ENCODE results near the gene CXCL11.

The CXCL11 gene

GRCh38 chr4:75997081-75997480 lies 38.8 kb downstream of the CXCL11 start:
- DNase-seq (ENCODE audit: extremely low read depth, insufficient read length), result no peak
- Histone ChIP-seq H3K4me3 (replicated peaks; ENCODE audit: low read depth, low read length) (no peak overlapping the region), H3K36me3 (ENCODE audit: control insufficient read depth, insufficient read depth, low read length) (no peaks in the 10 kb centered on the region), H3K27me3 (replicated peaks; ENCODE audit: control insufficient read depth, insufficient read depth, low read length) (no peaks in the 10 kb centered on the region; the same call in 1 of the 2 replicates)
- TF ChIP-seq, protein P1, sequence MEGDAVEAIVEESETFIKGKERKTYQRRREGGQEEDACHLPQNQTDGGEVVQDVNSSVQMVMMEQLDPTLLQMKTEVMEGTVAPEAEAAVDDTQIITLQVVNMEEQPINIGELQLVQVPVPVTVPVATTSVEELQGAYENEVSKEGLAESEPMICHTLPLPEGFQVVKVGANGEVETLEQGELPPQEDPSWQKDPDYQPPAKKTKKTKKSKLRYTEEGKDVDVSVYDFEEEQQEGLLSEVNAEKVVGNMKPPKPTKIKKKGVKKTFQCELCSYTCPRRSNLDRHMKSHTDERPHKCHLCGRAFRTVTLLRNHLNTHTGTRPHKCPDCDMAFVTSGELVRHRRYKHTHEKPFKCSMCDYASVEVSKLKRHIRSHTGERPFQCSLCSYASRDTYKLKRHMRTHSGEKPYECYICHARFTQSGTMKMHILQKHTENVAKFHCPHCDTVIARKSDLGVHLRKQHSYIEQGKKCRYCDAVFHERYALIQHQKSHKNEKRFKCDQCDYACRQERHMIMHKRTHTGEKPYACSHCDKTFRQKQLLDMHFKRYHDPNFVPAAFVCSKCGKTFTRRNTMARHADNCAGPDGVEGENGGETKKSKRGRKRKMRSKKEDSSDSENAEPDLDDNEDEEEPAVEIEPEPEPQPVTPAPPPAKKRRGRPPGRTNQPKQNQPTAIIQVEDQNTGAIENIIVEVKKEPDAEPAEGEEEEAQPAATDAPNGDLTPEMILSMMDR (IDR thresholded peaks at IDR 0.05; ENCODE audit: insufficient read depth, low read length, poor library complexity, severe bottlenecking), result no peak

GRCh38 chr4:75995727-75996126 lies 40.1 kb downstream of the CXCL11 start:
- TF ChIP-seq, protein P1 (IDR thresholded peaks at IDR 0.05; ENCODE audit: insufficient read depth, low read length, poor library complexity, severe bottlenecking), result peak; percentile 44
- DNase-seq (ENCODE audit: extremely low read depth, insufficient read length), result no peak
- Histone ChIP-seq H3K36me3 (ENCODE audit: control insufficient read depth, insufficient read depth, low read length) (no peaks in the 10 kb centered on the region), H3K4me3 (replicated peaks; ENCODE audit: low read depth, low read length) (no peak overlapping the region), H3K27me3 (replicated peaks; ENCODE audit: control insufficient read depth, insufficient read depth, low read length) (no peaks in the 10 kb centered on the region; the same call in 1 of the 2 replicates)

GRCh38 chr4:75992462-75992861 lies 43.4 kb downstream of the CXCL11 start:
- DNase-seq (ENCODE audit: extremely low read depth, insufficient read length), result no peak
- Histone ChIP-seq H3K27me3 (replicated peaks; ENCODE audit: control insufficient read depth, insufficient read depth, low read length) (no peaks in the 10 kb centered on the region; the same call in 1 of the 2 replicates), H3K36me3 (ENCODE audit: control insufficient read depth, insufficient read depth, low read length) (no peaks in the 10 kb centered on the region), H3K4me3 (replicated peaks; ENCODE audit: low read depth, low read length) (no peak overlapping the region)
- TF ChIP-seq, protein P1 (IDR thresholded peaks at IDR 0.05; ENCODE audit: insufficient read depth, low read length, poor library complexity, severe bottlenecking), result no peak

DNA sequence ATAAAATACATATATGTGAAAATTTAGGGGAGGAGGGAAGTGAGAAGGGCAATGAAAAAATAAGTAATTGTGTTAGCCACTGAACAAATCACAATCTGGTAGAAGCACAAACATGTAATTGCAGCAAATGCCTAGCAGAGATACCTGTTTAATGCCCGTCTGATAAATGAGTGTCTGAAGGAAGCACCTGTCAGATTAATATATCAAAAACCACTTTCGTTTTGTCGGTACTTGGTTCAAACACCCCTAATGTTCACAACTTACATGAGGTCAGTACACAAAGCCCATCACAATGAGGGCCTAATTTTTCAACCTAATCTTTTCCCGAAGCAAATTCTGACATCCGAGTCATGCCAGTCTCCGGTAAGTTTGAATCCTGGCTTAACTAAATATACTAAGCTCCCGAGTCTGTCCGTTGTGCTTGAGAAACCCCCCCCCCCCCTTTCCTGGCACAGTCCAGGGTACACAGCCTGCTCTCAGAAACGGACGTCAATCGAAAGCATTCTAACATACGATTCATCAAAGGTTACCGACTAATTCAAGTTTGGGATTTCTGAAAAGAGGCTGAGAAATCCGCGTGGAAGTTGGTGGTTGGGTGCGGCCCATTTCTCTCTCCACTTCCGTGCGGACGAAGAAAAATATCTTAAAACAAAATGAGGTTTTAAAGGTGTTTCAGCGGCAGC lies 45.9 kb downstream of the CXCL11 start:
- Histone ChIP-seq H3K36me3 (ENCODE audit: control insufficient read depth, insufficient read depth, low read length) (no peaks in the 10 kb centered on the region; the same call in none of the 2 replicates), H3K27me3 (replicated peaks; ENCODE audit: control insufficient read depth, insufficient read depth, low read length) (no peaks in the 10 kb centered on the region; the same call in 1 of the 2 replicates), H3K4me3 (replicated peaks; ENCODE audit: low read depth, low read length) (peak overlapping the region; percentile 97)
- no peak for DNase-seq (ENCODE audit: extremely low read depth, insufficient read length)
- TF ChIP-seq, protein P1 (IDR thresholded peaks at IDR 0.05; ENCODE audit: insufficient read depth, low read length, poor library complexity, severe bottlenecking), result no peak

DNA sequence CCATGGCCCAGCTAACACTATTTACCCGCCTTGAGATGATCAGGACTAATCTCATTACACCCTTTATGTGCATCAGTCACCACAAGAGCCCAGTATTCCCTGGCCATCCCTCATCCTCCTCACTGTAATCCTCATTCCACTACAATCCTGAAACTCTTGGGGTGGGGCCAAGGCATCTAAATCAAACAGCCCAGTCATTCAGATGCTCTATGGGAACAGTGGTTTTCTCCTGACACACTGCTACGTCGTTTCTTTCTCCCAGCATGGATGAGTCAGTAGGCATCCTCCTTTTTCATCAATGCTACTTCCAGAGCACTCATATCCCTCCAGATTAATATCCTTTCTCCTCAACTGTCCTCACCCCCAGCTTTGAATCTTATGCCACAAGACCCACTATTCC lies 50.8 kb downstream of the CXCL11 start:
- H3K4me3 ChIP-seq (replicated peaks; ENCODE audit: low read depth, low read length), result no peak overlapping the region
- H3K36me3 ChIP-seq (ENCODE audit: control insufficient read depth, insufficient read depth, low read length), result peaks cover 3% of the 10 kb centered on the region
- H3K27me3 ChIP-seq (replicated peaks; ENCODE audit: control insufficient read depth, insufficient read depth, low read length), result no peaks in the 10 kb centered on the region
- DNase-seq (ENCODE audit: extremely low read depth, insufficient read length), result no peak
- TF ChIP-seq, protein P1 (IDR thresholded peaks at IDR 0.05; ENCODE audit: insufficient read depth, low read length, poor library complexity, severe bottlenecking), result no peak
